Activated CD4-positive, alpha-beta T cell treated with anti-CD3 and anti-CD28 coated beads for 36 hours (primary cell): Measurements from ENCODE around the gene RAI1. TPM values are rescaled to one million over a fixed set of nuclear protein-coding genes. Genes with fewer than 3 reads are reported as not detected.

Experiments used
- ATAC-seq: fragments of 200-7000 bp; cut with Tn5 transposase; one replicate; pipeline ENCODE4 v1.10.0; 2021; ENCODE audit warnings: mild to moderate bottlenecking, moderate library complexity
- CTCF ChIA-PET: fragments of 350-600 bp; sonication (Branson Sonifier 250); formaldehyde crosslinking; loops from one replicate; lab custom pipeline; 2021; ENCODE audit warnings: antibody characterized with exemption; lab: Charles Lee
- POLR2A ChIA-PET: fragments of 350-600 bp; sonication (Branson Sonifier 250); formaldehyde crosslinking; loops from one replicate; lab custom pipeline; 2021; ENCODE audit warnings: antibody characterized with exemption, inconsistent platforms; lab: Charles Lee
- DNase-seq: peaks from one replicate; pipeline ENCODE4 v3.0.0-alpha.2; 2020
- H3K27ac Mint-ChIP-seq: one replicate; pipeline ENCODE4 v1.8.0; 2021; ENCODE audit warnings: mixed read lengths
- H3K27me3 Mint-ChIP-seq: one replicate; pipeline ENCODE4 v1.8.0; 2021; ENCODE audit warnings: mixed read lengths
- H3K36me3 Mint-ChIP-seq: one replicate; pipeline ENCODE4 v1.8.0; 2021; ENCODE audit warnings: low read depth, mixed read lengths
- H3K4me1 Mint-ChIP-seq: one replicate; pipeline ENCODE4 v1.8.0; 2021; ENCODE audit warnings: mixed read lengths
- H3K4me3 Mint-ChIP-seq: one replicate; pipeline ENCODE4 v1.8.0; 2021; ENCODE audit warnings: mild to moderate bottlenecking, moderate library complexity, mixed read lengths
- H3K9me3 Mint-ChIP-seq: one replicate; pipeline ENCODE4 v1.8.0; 2021; ENCODE audit warnings: low read depth, mixed read lengths
- intact Hi-C, 2 experiments: fragments of 100-400 bp; cut with DNase I in 1 of 2; cut with micrococcal nuclease in 1 of 2; formaldehyde crosslinking; loops; one replicate each; pipeline versions ENCODE4 v1.14.2 to v1.15.1; 2022 to 2024; cut with DNase I, micrococcal nuclease
- total RNA-seq, 2 experiments: library from RNA; stranded (reverse); gene quantifications; one replicate each; pipeline ENCODE4 v1.2.3, GENCODE V29; 2021

RAI1 gene
- total RNA-seq, 2 experiments from 2014 or later = 13.6 to 16.4 TPM

GRCh38 chr17:17699491-17699890, 18.2 kb downstream of the RAI1 start:
- Mint-ChIP-seq H3K36me3 (no peaks in the 10 kb centered on the region), H3K4me3 (no peak overlapping the region), H3K4me1 (peaks cover 31% of the 10 kb centered on the region), H3K27ac (no peak overlapping the region), H3K9me3 (no peaks in the 10 kb centered on the region), H3K27me3 (no peaks in the 10 kb centered on the region)
- CTCF ChIA-PET = no interaction called here
- POLR2A ChIA-PET = no interaction called here
- intact Hi-C loops = no loop called here
- DNase-seq (no peak), ATAC-seq (no peak)

- Mint-ChIP-seq H3K36me3 (peaks cover 2% of the 10 kb centered on the region), H3K4me1 (peaks cover 28% of the 10 kb centered on the region), H3K27me3 (no peaks in the 10 kb centered on the region), H3K27ac (no peak overlapping the region), H3K9me3 (no peaks in the 10 kb centered on the region), H3K4me3 (no peak overlapping the region)
- intact Hi-C loops = no loop called here
- no peak for DNase-seq
- ChIA-PET POLR2A (no interaction called here), CTCF (no interaction called here)
- ATAC-seq = no peak
Observed at GRCh38 chr17:17700251-17700969, 19.2 kb downstream of the RAI1 start.

- intact Hi-C loops = no loop called here
- H3K36me3 Mint-ChIP-seq = peaks cover 2% of the 10 kb centered on the region
- ChIA-PET POLR2A (no interaction called here), CTCF (no interaction called here)
- H3K4me3 Mint-ChIP-seq = no peak overlapping the region
- no peak overlapping the region for H3K27ac Mint-ChIP-seq
- ATAC-seq (no peak), DNase-seq (no peak)
- no peaks in the 10 kb centered on the region for H3K9me3 Mint-ChIP-seq
- H3K4me1 Mint-ChIP-seq = peaks cover 21% of the 10 kb centered on the region
- H3K27me3 Mint-ChIP-seq = no peaks in the 10 kb centered on the region
Observed at GRCh38 chr17:17701112-17701511, 19.9 kb downstream of the RAI1 start.

- peaks cover 2% of the 10 kb centered on the region for H3K36me3 Mint-ChIP-seq
- ATAC-seq (no peak), DNase-seq (no peak)
- no peak overlapping the region for H3K27ac Mint-ChIP-seq
- H3K4me3 Mint-ChIP-seq = no peak overlapping the region
- H3K27me3 Mint-ChIP-seq = no peaks in the 10 kb centered on the region
- ChIA-PET POLR2A (no interaction called here), CTCF (interaction anchor here (0.8 kb wide), 1 partner anchor 377 kb away, joined by 5 read pairs; no protein-coding TSS in a partner anchor)
- intact Hi-C loops = no loop called here
- H3K9me3 Mint-ChIP-seq = no peaks in the 10 kb centered on the region
- peaks cover 15% of the 10 kb centered on the region for H3K4me1 Mint-ChIP-seq
Observed at GRCh38 chr17:17701658-17702057, 20.4 kb downstream of the RAI1 start.

- Mint-ChIP-seq H3K27ac (no peak overlapping the region), H3K4me3 (no peak overlapping the region), H3K4me1 (peaks cover 7% of the 10 kb centered on the region), H3K27me3 (no peaks in the 10 kb centered on the region), H3K36me3 (peaks cover 2% of the 10 kb centered on the region), H3K9me3 (no peaks in the 10 kb centered on the region)
- POLR2A ChIA-PET = no interaction called here
- CTCF ChIA-PET = interaction anchor here (0.7 to 0.8 kb wide), 2 partner anchors 72 to 376 kb away, joined by 3 to 5 read pairs; no protein-coding TSS in a partner anchor
- intact Hi-C loops = no loop called here
- DNase-seq (no peak), ATAC-seq (no peak)
Observed at GRCh38 chr17:17702449-17703139, 21.3 kb downstream of the RAI1 start.

GRCh38 chr17:17703140-17703919, 22.1 kb downstream of the RAI1 start:
- ChIA-PET CTCF (no interaction called here), POLR2A (no interaction called here)
- Mint-ChIP-seq H3K4me1 (peaks cover 7% of the 10 kb centered on the region), H3K4me3 (no peak overlapping the region), H3K27ac (no peak overlapping the region), H3K9me3 (no peaks in the 10 kb centered on the region), H3K27me3 (no peaks in the 10 kb centered on the region), H3K36me3 (peaks cover 2% of the 10 kb centered on the region)
- intact Hi-C loops = no loop called here
- DNase-seq (no peak), ATAC-seq (no peak)

GRCh38 chr17:17704931-17705330, 23.7 kb downstream of the RAI1 start:
- Mint-ChIP-seq H3K36me3 (peaks cover 2% of the 10 kb centered on the region), H3K27me3 (no peaks in the 10 kb centered on the region), H3K9me3 (no peaks in the 10 kb centered on the region), H3K4me1 (peaks cover 4% of the 10 kb centered on the region), H3K4me3 (no peak overlapping the region), H3K27ac (no peak overlapping the region)
- ATAC-seq (no peak), DNase-seq (no peak)
- intact Hi-C loops = no loop called here
- ChIA-PET POLR2A (no interaction called here), CTCF (interaction anchor here (0.5 kb wide), 1 partner anchor 350 kb away, joined by 4 read pairs; no protein-coding TSS in a partner anchor)

- intact Hi-C loops = no loop called here
- no peak overlapping the region for H3K27ac Mint-ChIP-seq
- H3K9me3 Mint-ChIP-seq = no peaks in the 10 kb centered on the region
- ChIA-PET CTCF (no interaction called here), POLR2A (no interaction called here)
- peaks cover 4% of the 10 kb centered on the region for H3K4me1 Mint-ChIP-seq
- no peak for DNase-seq
- H3K36me3 Mint-ChIP-seq = peaks cover 2% of the 10 kb centered on the region
- no peak for ATAC-seq
- no peak overlapping the region for H3K4me3 Mint-ChIP-seq
- no peaks in the 10 kb centered on the region for H3K27me3 Mint-ChIP-seq
Observed at GRCh38 chr17:17706140-17707060, 25.1 kb downstream of the RAI1 start.

GRCh38 chr17:17708295-17708694, 27.0 kb downstream of the RAI1 start:
- Mint-ChIP-seq H3K4me3 (no peak overlapping the region), H3K4me1 (peaks cover 10% of the 10 kb centered on the region)
- CTCF ChIA-PET = interaction anchor here (0.6 to 1.2 kb wide), 2 partner anchors 11 to 20 kb away, joined by 3 to 5 read pairs; no protein-coding TSS in a partner anchor

GRCh38 chr17:17708816-17709215, 27.6 kb downstream of the RAI1 start:
- H3K27ac Mint-ChIP-seq = no peak overlapping the region
- intact Hi-C loops = no loop called here
- no peak for DNase-seq
- H3K36me3 Mint-ChIP-seq = peaks cover 2% of the 10 kb centered on the region
- POLR2A ChIA-PET = no interaction called here
- CTCF ChIA-PET = interaction anchor here (0.7 to 1.2 kb wide), 2 partner anchors 12 to 312 kb away, joined by 3 read pairs; no protein-coding TSS in a partner anchor
- peaks cover 12% of the 10 kb centered on the region for H3K4me1 Mint-ChIP-seq
- ATAC-seq = no peak
- H3K27me3 Mint-ChIP-seq = no peaks in the 10 kb centered on the region
- H3K4me3 Mint-ChIP-seq = no peak overlapping the region
- H3K9me3 Mint-ChIP-seq = no peaks in the 10 kb centered on the region

More at GRCh38 chr17:17708295-17708694, 27.0 kb downstream of the RAI1 start:
- no peak for ATAC-seq
- no peaks in the 10 kb centered on the region for H3K27me3 Mint-ChIP-seq
- H3K27ac Mint-ChIP-seq = no peak overlapping the region
- no peak for DNase-seq
- no peaks in the 10 kb centered on the region for H3K9me3 Mint-ChIP-seq
- peaks cover 2% of the 10 kb centered on the region for H3K36me3 Mint-ChIP-seq
- POLR2A ChIA-PET = no interaction called here
- intact Hi-C loops = no loop called here
